Posterior vena cava (tissue), 2 donors: ENCODE data around the gene ADGRD1. TPM values are rescaled to one million over a fixed set of nuclear protein-coding genes. Genes with fewer than 3 reads are reported as not detected.
"Not testable (repeated sequence)": the region's sequence is repeated elsewhere in the genome, so short reads cannot be mapped to it uniquely, and the experiment has no call there.

ENCODE experiments used
- DNase-seq: peaks from one replicate; pipeline ENCODE4 v3.0.0-alpha.2; 2020; ENCODE audit warnings: low spot score
- intact Hi-C, 2 donors: fragments of 100-400 bp; cut with DNase I; formaldehyde crosslinking; loops; one replicate each; pipeline versions ENCODE4 v1.14.1 to v1.14.2; 2022 to 2023
- total RNA-seq, 2 donors: library from RNA; stranded (reverse); fragmentation: NEBNext Ultra II Directional; extraction: Animal tissue kit (Norgen Biotek cat#: 25700); gene quantifications; one replicate each; pipeline ENCODE4 v1.2.1, GENCODE V29; 2021
- donor health status: DM: yes; HTN: yes; CAD: no.
- donor health status: DM: yes; HTN: yes; CAD: no.

The ADGRD1 gene
- total RNA-seq, 2 donors from 2014 or later: 178 to 238 TPM

DNA sequence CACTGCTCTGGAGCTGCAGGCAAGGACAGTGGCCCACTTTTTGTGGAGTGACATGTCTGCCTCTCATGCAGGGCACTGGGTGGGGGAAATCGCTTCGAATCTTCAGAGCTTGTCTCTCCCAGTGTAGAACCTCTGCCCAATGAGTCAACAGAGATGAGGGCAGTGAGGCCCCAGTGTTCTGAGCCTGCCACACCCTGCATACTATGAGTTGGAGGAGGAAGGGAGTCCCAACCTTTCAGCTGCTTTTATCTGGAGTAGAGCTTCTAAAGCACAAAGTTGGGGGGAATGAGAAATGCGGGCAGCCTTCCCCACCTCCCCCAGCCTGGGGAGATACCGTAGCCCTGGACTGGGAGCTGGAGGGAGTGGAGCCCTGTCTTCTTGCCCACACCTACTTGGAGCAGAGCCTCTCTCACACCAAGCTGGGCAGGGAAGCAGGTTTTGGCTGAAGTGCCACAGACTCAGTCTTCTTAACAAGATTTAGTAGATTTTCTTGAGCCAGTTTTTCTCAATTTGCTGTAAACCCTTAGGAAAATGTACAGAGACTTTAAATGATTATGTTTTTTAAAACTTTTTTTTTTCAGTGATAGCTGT is 159.1 kb downstream of the ADGRD1 start:
- intact Hi-C loops: no loop called here
- peak; percentile 71 for DNase-seq

DNA sequence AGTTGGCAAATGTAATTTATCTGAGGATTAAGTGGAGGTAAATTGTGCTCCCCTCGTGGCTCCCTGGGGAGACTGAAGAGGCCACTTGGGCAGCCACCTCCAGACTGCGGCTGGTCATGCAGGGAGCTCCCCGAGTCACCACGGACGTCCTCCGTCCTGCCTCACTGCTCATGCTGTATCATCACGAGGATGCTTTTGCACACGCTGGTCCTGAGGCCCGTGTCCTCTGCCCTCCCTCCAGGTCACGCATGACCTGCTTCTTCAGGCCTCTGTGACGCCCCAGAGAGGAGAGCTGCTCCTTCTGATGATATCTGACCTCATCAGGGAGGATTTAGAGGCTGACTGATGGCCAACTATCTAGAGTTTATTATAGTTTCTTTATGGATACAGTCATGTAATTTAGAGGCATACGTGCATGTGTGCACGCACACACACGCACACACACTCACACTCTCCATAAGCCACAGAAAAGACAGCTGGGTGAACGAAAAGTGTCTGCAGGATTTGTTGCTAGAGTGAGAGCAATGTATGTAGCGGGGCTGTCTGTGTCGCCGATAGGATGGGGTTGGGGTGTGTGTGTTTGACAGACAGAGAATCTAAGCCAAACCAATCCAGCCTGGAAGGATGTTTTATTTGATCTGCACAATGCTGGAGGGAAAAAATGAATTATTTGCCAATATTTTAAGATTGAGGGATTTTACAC is 160.0 kb downstream of the ADGRD1 start:
- peak; percentile 50 for DNase-seq
- intact Hi-C loops: no loop called here

DNA sequence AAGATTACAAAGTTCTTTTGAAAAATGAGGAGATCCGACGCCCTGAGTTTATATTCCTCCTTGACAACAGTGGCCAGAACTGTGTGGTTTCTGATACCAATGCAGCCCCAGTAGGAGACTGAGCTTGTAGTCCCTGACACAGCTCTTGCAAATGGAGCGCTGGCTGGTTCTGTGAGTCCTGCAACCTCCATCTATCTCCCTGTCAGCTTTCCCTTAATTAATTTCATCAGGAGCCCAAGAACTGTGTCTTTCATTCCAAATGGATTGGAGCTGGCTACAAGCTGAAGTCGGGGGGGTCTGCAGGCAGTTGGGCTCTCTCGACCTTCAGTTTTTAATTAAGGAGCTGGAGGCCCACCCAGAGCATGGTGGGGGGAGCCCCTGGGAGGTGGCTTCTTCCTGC is 160.6 kb downstream of the ADGRD1 start:
- intact Hi-C loops: no loop called here
- peak; percentile 42 for DNase-seq

DNA sequence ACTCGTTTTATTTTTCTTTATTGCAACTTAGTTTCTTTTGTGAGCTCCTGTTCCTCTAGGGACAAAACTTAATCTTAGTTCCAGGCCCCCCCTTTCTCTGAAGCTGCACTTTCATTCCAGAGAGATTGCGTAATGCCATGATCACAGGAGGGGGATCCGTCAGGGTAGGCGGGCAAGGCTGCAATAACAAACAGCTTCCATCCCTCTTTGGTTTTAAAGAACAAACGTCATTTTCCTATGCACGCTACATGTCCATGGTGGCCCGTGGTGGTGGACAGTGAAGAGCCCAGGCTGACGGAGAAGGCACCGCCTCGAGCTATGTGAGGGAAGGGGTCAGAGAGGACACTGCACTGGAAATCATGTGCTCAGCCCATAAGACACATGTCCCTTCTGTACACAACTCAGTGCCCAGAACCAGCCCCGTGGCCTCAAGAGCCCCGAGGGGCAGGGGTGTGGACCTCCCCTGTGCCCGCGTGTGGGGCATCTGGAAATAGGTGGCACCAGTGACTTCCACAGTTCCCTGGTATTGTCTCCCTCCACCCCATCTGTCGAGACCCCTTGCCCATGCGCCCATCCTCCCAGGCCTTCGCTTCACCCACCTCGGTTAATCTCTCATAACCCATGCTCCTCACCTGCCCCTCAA is 161.4 kb downstream of the ADGRD1 start:
- DNase-seq: peak; percentile 66
- intact Hi-C loops: no loop called here

DNA sequence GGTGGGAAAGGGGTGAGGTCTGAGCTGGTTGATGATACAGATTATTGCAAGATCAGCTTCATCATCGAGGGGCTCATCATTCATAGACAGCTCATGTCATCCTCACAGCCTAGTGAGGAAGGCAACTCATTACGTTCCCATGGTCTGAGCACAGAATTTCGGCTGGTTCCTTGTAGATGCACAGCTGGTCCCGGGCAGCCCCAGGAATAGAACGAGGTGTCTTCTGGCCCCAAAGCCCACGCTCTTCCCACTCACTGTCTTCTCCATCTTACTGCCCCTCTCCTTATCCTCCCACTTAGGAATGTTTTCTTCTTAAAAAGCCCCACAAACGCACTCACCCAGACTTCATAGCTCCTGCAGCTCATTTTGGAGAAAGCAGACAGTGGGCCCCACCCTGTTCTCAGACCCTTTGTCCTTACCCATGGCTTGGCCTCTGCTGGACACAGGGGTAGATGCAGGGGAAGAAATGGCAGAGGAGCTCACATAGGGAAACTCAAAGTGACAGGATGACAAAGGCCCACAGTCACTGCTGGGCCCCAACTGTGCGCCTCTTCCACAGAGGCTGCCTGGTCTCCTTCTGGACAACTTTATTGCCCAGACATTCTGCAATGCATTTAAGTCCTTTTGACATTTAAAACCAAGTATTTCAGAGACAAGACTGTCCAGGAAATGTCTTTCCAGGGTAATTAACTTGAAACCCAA is 162.2 kb downstream of the ADGRD1 start:
- DNase-seq: no peak
- intact Hi-C loops: no loop called here

DNA sequence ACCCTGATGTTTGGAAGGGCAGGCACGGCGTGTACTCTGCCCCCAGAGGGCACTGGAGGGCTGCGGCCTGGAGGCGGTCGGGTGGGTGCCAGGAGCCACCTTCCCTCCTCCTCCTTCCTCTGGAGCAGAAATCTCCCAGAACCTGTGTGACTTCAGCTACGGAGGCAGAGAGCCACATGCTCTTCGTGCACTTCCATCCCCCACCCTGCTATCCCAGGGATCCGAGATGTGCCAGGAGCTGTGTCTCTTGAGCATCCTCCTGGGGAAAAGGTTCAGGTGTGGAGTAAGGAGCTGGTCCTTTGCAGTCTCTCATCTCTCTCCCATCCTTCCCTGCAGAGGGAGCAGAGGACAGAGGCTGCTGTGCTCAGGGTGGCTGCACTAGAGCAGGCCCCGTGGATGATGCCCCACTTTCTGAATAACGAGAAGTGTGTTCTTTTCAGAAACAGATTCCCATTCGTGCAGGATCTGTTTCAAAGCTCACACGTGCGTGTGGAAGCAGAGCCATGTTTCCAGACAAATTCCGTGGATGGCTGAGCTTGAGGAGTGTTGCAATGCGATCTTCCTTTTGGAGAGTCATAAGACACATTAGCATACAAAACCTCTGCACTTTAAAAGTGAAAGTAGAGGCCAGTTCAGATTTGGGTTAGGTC is 162.9 kb downstream of the ADGRD1 start:
- DNase-seq: peak; percentile 73
- intact Hi-C loops: no loop called here

DNA sequence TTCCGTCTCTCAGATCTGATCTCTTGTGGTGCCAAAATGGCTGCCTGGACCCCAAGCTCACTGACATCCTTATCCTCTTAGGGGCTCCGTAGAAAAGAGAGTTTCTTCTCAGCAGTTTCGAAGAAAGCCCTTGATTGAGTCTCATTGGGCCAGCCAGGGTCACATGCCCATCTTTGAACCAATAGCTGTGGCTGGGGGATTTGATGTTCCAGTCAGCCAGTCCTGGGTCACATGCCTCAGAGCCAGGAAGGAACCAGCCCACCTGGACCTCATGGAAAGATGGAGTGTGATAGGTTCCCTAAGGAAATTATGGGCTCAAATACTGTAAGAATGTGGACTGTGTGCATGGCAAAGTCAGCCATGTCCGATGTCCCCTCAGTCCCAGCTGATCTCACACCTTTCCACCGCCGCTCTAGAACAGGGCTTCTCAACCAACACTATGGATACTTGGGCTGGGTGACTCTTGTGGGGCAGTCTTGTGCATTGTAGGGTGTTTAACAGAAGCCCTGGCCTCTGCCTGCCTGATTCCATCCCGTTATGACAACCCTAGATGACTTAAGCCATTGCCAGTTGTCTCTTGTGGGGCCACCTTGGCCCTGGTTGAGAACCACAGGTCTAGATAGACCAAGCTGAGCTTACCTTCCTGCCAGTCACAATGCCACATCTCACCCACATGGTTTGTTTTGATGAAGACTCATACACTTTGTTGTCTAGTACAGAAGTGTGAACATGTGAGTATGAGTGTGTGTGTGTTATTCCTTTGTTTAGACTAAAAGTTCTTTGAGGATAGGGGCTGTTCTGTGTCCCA is 163.9 kb downstream of the ADGRD1 start:
- intact Hi-C loops: no loop called here
- DNase-seq: peak; percentile 67

DNA sequence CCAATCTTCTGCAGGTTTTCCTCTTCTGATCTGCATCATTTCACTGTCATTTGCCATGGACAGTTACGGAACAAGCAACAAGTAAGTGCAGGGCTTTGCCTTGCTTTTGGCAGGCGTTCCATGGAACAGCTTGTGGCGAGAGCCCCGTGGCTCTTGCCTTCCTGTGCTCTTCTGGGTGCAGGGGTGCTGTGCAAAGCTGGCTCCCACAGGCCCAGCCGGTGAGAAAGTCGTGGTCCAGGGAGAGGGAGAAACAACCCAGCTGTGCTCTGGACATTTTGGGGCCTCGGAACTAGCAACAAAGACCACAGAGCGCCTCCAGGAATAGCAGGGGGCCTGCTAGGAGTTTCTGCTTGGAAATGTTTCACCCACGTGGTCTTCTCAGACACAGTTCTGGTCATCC is 164.7 kb downstream of the ADGRD1 start:
- peak; percentile 36 for DNase-seq
- intact Hi-C loops: no loop called here

DNA sequence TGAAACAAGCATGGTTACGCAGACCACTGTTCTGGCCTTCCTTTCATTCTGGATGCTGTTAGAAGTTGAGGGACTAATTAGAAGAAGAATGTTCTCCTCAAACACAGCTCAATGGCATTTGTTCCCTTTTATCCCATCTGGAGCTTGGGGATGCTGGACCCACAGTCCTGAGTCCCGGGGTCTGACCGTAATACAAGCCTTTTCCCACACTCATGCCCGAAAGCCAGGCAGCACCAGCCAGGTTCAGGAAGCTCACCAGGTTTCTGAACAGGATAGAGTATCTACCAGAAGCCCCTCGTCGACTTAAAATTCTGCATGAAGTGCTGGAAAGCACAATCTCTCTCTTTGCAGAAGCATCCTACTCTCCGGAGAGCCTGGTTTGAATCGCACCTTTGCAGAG is 165.6 kb downstream of the ADGRD1 start:
- intact Hi-C loops, DNase-seq: not testable (repeated sequence)

DNA sequence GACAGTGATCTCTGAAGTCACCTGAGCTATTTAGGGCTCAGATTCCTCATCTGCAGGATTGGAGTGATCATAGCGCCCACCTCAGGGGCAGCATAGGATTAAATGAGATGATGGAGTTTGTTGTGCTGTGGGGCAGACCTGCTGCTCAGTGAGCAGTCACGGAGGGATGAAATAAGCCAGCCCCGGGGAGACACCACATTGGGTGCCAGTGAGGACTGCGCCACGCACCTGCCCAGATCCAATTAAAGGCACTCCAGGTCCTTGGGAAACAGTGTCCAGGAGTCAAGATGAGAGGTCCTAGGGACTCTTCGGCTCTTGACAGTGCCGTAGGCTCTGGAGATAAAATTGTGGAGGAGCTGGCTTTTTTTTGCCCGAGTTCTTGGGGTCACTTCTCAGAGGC is 166.2 kb downstream of the ADGRD1 start:
- intact Hi-C loops: no loop called here
- no peak for DNase-seq

DNA sequence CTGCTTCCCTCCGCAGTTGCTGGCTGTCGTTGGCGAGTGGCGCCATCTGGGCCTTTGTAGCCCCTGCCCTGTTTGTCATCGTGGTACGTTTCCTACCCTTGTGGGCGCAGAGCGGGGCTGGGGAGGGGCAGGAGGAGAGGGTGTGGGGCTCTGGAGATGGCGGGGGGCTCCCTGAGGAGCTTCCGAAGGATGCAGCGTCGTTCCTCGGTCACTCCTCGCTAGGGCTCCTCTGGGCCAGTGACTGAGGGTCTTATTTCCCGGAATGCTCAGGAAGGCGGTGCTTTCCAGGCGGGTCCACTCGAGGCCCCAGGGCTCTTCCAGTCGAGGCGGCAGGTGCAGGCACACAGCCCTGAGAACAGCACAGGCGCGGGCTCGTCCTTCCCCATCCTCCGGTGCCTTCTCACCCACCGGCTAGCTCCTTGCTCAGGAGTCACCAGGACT is 167.1 kb downstream of the ADGRD1 start:
- peak; percentile 68 for DNase-seq

DNA sequence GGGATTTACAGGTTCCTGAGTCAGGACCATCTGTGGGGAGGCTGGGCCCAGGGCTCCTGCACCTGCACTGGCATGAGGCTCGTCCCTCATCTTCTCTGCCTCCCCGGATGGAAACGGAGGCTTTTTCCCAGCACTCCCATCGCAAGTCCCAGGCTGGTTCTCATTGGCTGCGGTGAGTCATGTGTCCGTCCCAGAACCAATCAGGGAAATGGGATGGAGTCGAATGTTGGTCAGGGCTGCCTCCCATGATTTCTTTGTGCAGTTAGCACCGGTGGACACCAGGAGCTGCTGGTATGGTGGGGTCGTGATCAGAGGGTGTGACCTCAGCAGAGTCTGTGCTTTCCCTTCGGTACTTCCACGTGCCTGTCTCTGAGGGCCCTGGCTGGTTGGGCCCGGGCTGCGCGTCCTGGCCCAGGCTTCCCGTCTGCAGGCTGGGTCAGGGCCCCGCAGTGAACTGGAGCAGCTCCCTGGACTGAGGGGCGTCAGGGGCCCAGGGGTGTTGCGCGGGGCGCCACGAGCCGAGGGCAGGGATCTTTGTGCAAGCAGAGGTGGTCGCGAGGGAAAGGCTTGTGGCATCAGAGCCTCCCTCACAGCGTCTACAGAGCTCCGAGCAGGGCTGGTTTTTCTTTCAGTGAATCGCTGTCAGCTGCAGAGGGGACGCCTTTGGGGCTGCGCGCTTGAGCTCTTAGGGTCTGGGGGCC is 168.1 kb downstream of the ADGRD1 start:
- intact Hi-C loops: no loop called here
- peak; percentile 67 for DNase-seq

More for the DNA sequence above, 167.1 kb downstream of the ADGRD1 start:
- intact Hi-C loops: no loop called here

DNA sequence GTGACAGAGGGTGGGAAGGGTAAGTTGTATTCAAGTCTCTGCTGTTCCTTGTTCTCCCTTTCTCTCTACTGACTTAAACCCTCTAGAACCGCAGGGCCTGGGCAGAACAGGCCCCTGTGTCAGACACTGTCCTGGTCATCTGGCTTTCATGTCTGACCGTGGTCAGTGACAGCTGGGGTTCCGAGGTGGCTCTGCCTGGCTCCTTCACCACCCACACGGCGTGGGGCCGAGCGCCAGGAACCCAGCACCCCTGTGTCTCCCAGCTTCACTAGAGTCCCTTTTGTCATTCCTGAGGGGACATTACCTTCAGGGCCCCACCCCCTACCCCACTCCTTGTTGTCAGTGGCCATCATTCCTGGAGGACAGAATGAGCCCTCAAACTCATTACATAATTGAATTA is 168.9 kb downstream of the ADGRD1 start:
- peak; percentile 68 for DNase-seq
- intact Hi-C loops: no loop called here

DNA sequence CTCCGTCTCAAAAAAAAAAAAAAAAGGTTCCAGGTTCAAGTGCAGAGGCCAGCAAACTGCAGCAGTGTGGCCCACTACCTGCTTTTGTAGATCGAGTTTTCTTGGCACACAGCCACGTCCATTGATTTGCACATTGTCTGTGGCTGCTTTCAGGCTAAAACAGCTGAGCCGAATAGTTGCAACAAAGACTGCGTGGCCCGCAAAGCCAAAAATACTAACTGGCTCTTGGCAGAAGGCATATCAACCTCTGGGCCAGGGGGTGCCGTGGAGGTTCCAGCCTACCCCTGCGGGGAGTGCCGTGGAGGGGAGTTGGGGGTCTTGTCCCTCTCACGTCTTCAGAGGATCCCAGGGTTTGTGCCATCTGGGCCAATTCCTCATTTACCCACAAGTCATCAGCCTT is 170.1 kb downstream of the ADGRD1 start:
- intact Hi-C loops: no loop called here
- no peak for DNase-seq

DNA sequence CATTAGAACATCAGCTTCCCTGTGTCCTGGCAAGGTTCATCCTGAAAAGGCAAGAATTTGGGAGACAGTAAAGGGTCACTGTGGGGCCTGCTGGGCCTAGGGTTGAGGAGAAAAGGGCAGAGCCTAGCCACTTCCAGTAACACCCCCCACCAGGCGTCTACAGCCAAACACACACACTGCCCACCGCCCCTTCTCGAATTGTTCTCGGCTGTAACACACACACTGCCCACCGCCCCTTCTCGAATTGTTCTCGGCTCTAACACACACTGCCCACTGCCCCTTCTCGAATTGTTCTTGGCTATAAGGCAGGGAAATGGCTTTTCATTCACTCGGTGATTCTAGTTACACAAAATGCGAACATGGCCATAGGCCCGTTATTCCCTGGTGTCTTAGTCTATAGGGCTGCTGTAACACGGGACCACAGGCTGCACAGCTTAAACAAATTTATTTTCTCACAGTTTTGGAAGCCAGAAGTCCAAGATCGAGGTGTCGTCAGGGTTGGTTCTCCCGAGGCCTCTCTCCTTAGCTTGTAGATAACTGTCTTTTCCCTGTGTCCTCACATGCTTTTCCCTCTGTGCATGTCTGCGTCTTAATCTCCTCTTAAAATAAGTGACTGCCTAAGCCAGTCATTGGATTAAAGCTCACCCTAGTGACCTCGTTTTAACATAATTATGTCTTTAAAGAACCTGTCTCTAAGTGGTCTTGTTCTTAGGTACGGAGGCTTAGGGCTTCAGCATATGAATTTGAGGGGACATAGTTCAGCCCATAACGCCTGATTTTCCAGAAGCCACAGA is 171.0 kb downstream of the ADGRD1 start:
- DNase-seq: no peak
- intact Hi-C loops: loop anchor here in 1 of 2 donors (5.0 kb wide), 1 partner anchor 207 kb away; no protein-coding TSS in a partner anchor

DNA sequence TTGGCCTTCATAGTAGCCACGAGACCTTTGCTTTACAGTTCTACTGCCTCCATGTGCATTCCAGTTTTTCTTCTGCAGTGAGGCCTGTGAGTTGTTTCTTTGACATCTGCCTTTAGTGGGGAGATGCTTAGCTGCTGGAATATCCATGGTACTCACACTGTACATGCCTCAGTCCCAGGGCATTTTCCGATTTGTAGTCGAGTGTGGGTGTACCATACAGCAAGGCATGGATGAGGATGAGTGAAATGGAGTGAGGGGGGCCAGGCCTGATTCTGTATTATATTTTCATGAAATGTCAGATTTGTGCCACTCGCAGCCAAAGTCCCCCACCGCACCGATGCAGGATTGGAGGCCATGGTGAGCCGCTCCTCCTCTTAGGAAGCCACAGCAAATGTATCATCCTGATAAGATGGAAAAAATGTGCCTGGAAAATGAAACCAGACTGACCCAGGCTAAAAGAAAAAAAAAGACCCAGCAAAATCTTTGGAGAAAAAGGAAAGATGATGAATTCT is 173.0 kb downstream of the ADGRD1 start:
- no peak for DNase-seq

DNA sequence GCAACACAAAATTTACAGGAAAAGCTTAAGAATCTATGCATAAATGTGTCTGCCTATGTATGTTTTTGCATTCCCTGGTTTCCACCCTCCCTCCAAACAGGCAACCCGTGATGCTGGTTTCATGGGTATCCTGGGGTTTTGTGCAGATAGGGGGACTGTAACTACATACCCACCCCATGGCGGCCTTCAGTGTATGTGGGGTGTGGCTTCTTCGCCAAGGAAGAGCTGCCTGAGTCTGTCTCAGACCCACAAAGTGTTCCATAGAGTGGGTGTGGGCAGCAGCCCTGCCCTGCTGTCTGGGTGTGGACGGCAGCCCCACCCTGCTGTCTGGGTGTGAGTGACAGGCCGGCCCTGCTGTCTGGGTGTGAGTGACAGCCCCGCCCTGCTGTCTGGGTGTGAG is 174.8 kb downstream of the ADGRD1 start:
- no peak for DNase-seq
- intact Hi-C loops: loop anchor here in 1 of 2 donors (5.0 kb wide), 1 partner anchor 211 kb away; no protein-coding TSS in a partner anchor

More for the DNA sequence above, 173.0 kb downstream of the ADGRD1 start:
- intact Hi-C loops: loop anchor here in 1 of 2 donors (5.0 kb wide), 1 partner anchor 209 kb away; no protein-coding TSS in a partner anchor
